Measurements from ENCODE around the gene SMPDL3A. TPM values are rescaled to one million over a fixed set of nuclear protein-coding genes. Genes with fewer than 3 reads are reported as not detected.

SMPDL3A gene
- total and polyA plus RNA-seq, 9 of the 15 experiments (the other 6 are each of a cell fraction or from before 2014, with no cell fraction given), result 0.14 to 0.91 (median 0.54) TPM

GRCh38 chr6:122839906-122840305 is 50.8 kb downstream of the SMPDL3A start:
- H3K9ac ChIP-seq (ENCODE audit: insufficient read depth in 1 of 2, low read depth in 2 of 2, low read length in 2 of 2), result no peak overlapping the region
- no TSS peak for BruUV-seq (replicated peaks)
- H3K9me3 ChIP-seq (replicated peaks; ENCODE audit: control insufficient read depth, insufficient read depth, low read depth, low read length), result no peaks in the 10 kb centered on the region
- H3K9me1 ChIP-seq (ENCODE audit: control insufficient read depth, insufficient read depth, low read length), result no peaks in the 10 kb centered on the region
- ChIA-PET POLR2A (no interaction called here), CTCF (ENCODE audit: low intra/inter-chr PET ratio) (interaction anchor here (1.1 to 3.4 kb wide), 3 partner anchors 96 to 110 kb away, joined by 4 to 34 read pairs (median 5); no protein-coding TSS in a partner anchor)
- no peak overlapping the region for H3K4me2 ChIP-seq (ENCODE audit: insufficient read depth, low read length)
- no peak for FAIRE-seq
- in situ Hi-C loops (cut with MboI), result loop anchor here (10.0 kb wide), 2 partner anchors 95 to 355 kb away; no protein-coding TSS in a partner anchor
- 4% methylated on average over 6 of the region's 8 CpGs for WGBS (ENCODE audit: insufficient coverage, low coverage, missing lambda C conversion rate)
- no peaks in the 10 kb centered on the region for H3K4me1 ChIP-seq (replicated peaks in 1 of 2; ENCODE audit: control insufficient read depth in 2 of 2, insufficient read depth in 2 of 2, low read length in 2 of 2)
- H3K4me3 ChIP-seq, result no peak overlapping the region
- no peak for DNase-seq (ENCODE audit: extremely low read depth in 1 of 4, low spot score in 3 of 4)
- H3K79me2 ChIP-seq (ENCODE audit: control insufficient read depth, insufficient read depth, low read length), result no peaks in the 10 kb centered on the region
- TF ChIP-seq DDX20 (tag; IDR thresholded peaks at IDR 0.05; ENCODE audit: low read depth), result no peak
- peaks cover 4 to 9% of the 10 kb centered on the region in 2 experiments; a peak in 3 of 5 replicates for H3K27me3 ChIP-seq (ENCODE audit: control insufficient read depth in 2 of 2, insufficient read depth in 2 of 2, low read length in 2 of 2)
- H3K27ac ChIP-seq (ENCODE audit: extremely low read depth, low read depth, low read length), result no peak overlapping the region
- peak; percentile 42 for ATAC-seq
- no peaks in the 10 kb centered on the region for H3K36me3 ChIP-seq (ENCODE audit: control insufficient read depth, insufficient read depth, low read length)
- intact Hi-C loops (cut with micrococcal nuclease), result loop anchor here (1.0 to 5.0 kb wide), 6 partner anchors 51 to 458 kb away; partner anchors contain the start of gene SMPDL3A
- no peak overlapping the region for H2AFZ ChIP-seq (ENCODE audit: low read depth, low read length)
- H4K20me1 ChIP-seq (replicated peaks; ENCODE audit: control insufficient read depth, insufficient read depth, low read length), result no peaks in the 10 kb centered on the region

- in situ Hi-C loops (cut with MboI), result no loop called here
- no peak overlapping the region for H3K27ac ChIP-seq (ENCODE audit: extremely low read depth, low read depth, low read length)
- DNase-seq (ENCODE audit: extremely low read depth in 1 of 4, low spot score in 3 of 4), result no peak
- ChIA-PET CTCF (ENCODE audit: low intra/inter-chr PET ratio) (no interaction called here), POLR2A (no interaction called here)
- H3K9ac ChIP-seq (ENCODE audit: insufficient read depth in 1 of 2, low read depth in 2 of 2, low read length in 2 of 2), result no peak overlapping the region
- intact Hi-C loops (cut with micrococcal nuclease), result no loop called here
- no peaks in the 10 kb centered on the region for H3K27me3 ChIP-seq (ENCODE audit: control insufficient read depth in 2 of 2, insufficient read depth in 2 of 2, low read length in 2 of 2)
- TF ChIP-seq ETV6 (IDR thresholded peaks at IDR 0.05; ENCODE audit: borderline replicate concordance in 1 of 2, low read depth in 2 of 2, low read length in 1 of 2) (no peak), ETV6 (CRISPR knock-in tag; IDR thresholded peaks at IDR 0.05; ENCODE audit: borderline replicate concordance) (no peak), TRIM28 (IDR thresholded peaks at IDR 0.05) (no peak)
- no peaks in the 10 kb centered on the region for H3K9me3 ChIP-seq (replicated peaks; ENCODE audit: control insufficient read depth, insufficient read depth, low read depth, low read length)
- H3K79me2 ChIP-seq (ENCODE audit: control insufficient read depth, insufficient read depth, low read length), result no peaks in the 10 kb centered on the region
- no peaks in the 10 kb centered on the region for H3K36me3 ChIP-seq (ENCODE audit: control insufficient read depth, insufficient read depth, low read length)
- H2AFZ ChIP-seq (ENCODE audit: low read depth, low read length), result no peak overlapping the region
- ATAC-seq, result no peak
- no TSS peak for BruUV-seq (replicated peaks)
- H3K4me2 ChIP-seq (ENCODE audit: insufficient read depth, low read length), result no peak overlapping the region
- WGBS (ENCODE audit: insufficient coverage, low coverage, missing lambda C conversion rate), result 38% methylated on average over 7 of the region's 9 CpGs
- no peaks in the 10 kb centered on the region for H3K9me1 ChIP-seq (ENCODE audit: control insufficient read depth, insufficient read depth, low read length)
- no peak overlapping the region for H3K4me3 ChIP-seq
- H3K4me1 ChIP-seq (replicated peaks in 1 of 2; ENCODE audit: control insufficient read depth in 2 of 2, insufficient read depth in 2 of 2, low read length in 2 of 2), result no peaks in the 10 kb centered on the region
- no peak for FAIRE-seq
- H4K20me1 ChIP-seq (replicated peaks; ENCODE audit: control insufficient read depth, insufficient read depth, low read length), result no peaks in the 10 kb centered on the region
Observed at GRCh38 chr6:122845464-122845863, 56.4 kb downstream of the SMPDL3A start.
